CD4-positive, CD25-positive, alpha-beta regulatory T cell (primary cell): Measurements from ENCODE around the gene MAD2L1BP. TPM values are rescaled to one million over a fixed set of nuclear protein-coding genes. Genes with fewer than 3 reads are reported as not detected.
A peak's percentile ranks its signal among the peaks of the same experiment; 100 is the strongest.
"Not testable (repeated sequence)": the region's sequence is repeated elsewhere in the genome, so short reads cannot be mapped to it uniquely, and the experiment has no call there.

ENCODE experiments used
- ATAC-seq, 2 donors: fragments of 150-1000 bp; cut with Tn5 transposase; one replicate each; pipeline ENCODE4 v1.10.0; 2021; ENCODE audit warnings: low read depth in 2 of 2, moderate number of reproducible peaks in 2 of 2, moderate library complexity in 1 of 2
- DNase-seq, 3 donors: peaks; one replicate each; pipeline versions ENCODE4 v3.0.0 to v3.0.0-alpha.2; 2012 to 2022; ENCODE audit warnings: mixed read lengths in 1 of 3
- H3K27ac ChIP-seq: one replicate; pipeline ENCODE4 v1.7.0; 2013; ENCODE audit warnings: mild to moderate bottlenecking, low read length; ENCODE audit not compliant: insufficient read depth, poor library complexity, severe bottlenecking
- H3K27me3 ChIP-seq: one replicate; pipeline ENCODE4 v1.7.0; 2013; ENCODE audit warnings: low read length; ENCODE audit not compliant: control insufficient read depth, insufficient read depth
- H3K36me3 ChIP-seq: one replicate; pipeline ENCODE4 v1.7.0; 2013; ENCODE audit warnings: mild to moderate bottlenecking, low read length, moderate library complexity; ENCODE audit not compliant: control insufficient read depth, insufficient read depth
- H3K4me1 ChIP-seq: 2 replicates; pipeline ENCODE4 v1.7.0; 2013; ENCODE audit warnings: mild to moderate bottlenecking, low read length; ENCODE audit not compliant: insufficient read depth, control insufficient read depth, poor library complexity, severe bottlenecking
- H3K4me3 ChIP-seq: one replicate; pipeline ENCODE4 v1.7.0; 2013; ENCODE audit warnings: low read depth, mild to moderate bottlenecking, low read length, moderate library complexity
- H3K9me3 ChIP-seq, 2 experiments: 1 replicate in 1 of 2; 2 replicates in 1 of 2; pipeline ENCODE4 v1.7.0; 2013; ENCODE audit warnings: low read length in 2 of 2, mild to moderate bottlenecking in 1 of 2, moderate library complexity in 1 of 2; ENCODE audit not compliant: control insufficient read depth in 2 of 2
- H3K27ac Mint-ChIP-seq, 3 donors: one replicate each; pipeline ENCODE4 v1.8.0; 2020 to 2022; ENCODE audit warnings: mild to moderate bottlenecking in 3 of 3, mixed read lengths in 3 of 3, moderate library complexity in 2 of 3
- H3K27me3 Mint-ChIP-seq: one replicate; pipeline ENCODE4 v1.8.0; 2022; ENCODE audit warnings: mild to moderate bottlenecking, mixed read lengths
- H3K36me3 Mint-ChIP-seq: one replicate; pipeline ENCODE4 v1.8.0; 2020; ENCODE audit warnings: mixed read lengths
- H3K4me1 Mint-ChIP-seq, 4 donors: one replicate each; pipeline ENCODE4 v1.8.0; 2020 to 2022; ENCODE audit warnings: mixed read lengths in 4 of 4, mild to moderate bottlenecking in 1 of 4
- H3K4me3 Mint-ChIP-seq, 4 donors: one replicate each; pipeline ENCODE4 v1.8.0; 2020 to 2022; ENCODE audit warnings: mild to moderate bottlenecking in 4 of 4, mixed read lengths in 4 of 4, moderate library complexity in 3 of 4
- H3K9me3 Mint-ChIP-seq, 7 donors: one replicate each; pipeline ENCODE4 v1.8.0; 2020 to 2022; ENCODE audit warnings: mixed read lengths in 7 of 7, mild to moderate bottlenecking in 3 of 7, moderate library complexity in 2 of 7
- polyA plus RNA-seq, 4 donors: library from polyadenylated mRNA; unstranded; fragments of 300-500 nt; fragmentation: Illumina TruSeq; gene quantifications; one replicate each; pipeline ENCODE4 v1.2.3, GENCODE V29; 2021
- total RNA-seq: library from RNA; stranded (reverse); gene quantifications from one replicate; pipeline ENCODE4 v1.2.3, GENCODE V29; 2022

The MAD2L1BP gene
- total and polyA plus RNA-seq, 5 donors from 2014 or later: 24.8 to 38.6 (median 29.7) TPM

GRCh38 chr6:43639984-43640800 lies 4.6 kb downstream of the MAD2L1BP start:
- peaks cover 47% of the 10 kb centered on the region for H3K4me1 ChIP-seq
- Mint-ChIP-seq H3K27me3 (no peaks in the 10 kb centered on the region), H3K4me1 (peaks cover 17 to 72% (median 41%) of the 10 kb centered on the region in 4 donors), H3K4me3 (peak overlapping the region in 3 of 4 donors; percentile 22 to 81 (median 35)), H3K9me3 (no peaks in the 10 kb centered on the region), H3K27ac (peak overlapping the region in 1 of 3 donors; percentile 26), H3K36me3 (peaks cover 26% of the 10 kb centered on the region)
- no peaks in the 10 kb centered on the region for H3K9me3 ChIP-seq
- DNase-seq (no peak), ATAC-seq (no peak)
- no peaks in the 10 kb centered on the region for H3K27me3 ChIP-seq
- H3K4me3 ChIP-seq: no peak overlapping the region
- peaks cover 36% of the 10 kb centered on the region for H3K36me3 ChIP-seq
- H3K27ac ChIP-seq: no peak overlapping the region

DNA sequence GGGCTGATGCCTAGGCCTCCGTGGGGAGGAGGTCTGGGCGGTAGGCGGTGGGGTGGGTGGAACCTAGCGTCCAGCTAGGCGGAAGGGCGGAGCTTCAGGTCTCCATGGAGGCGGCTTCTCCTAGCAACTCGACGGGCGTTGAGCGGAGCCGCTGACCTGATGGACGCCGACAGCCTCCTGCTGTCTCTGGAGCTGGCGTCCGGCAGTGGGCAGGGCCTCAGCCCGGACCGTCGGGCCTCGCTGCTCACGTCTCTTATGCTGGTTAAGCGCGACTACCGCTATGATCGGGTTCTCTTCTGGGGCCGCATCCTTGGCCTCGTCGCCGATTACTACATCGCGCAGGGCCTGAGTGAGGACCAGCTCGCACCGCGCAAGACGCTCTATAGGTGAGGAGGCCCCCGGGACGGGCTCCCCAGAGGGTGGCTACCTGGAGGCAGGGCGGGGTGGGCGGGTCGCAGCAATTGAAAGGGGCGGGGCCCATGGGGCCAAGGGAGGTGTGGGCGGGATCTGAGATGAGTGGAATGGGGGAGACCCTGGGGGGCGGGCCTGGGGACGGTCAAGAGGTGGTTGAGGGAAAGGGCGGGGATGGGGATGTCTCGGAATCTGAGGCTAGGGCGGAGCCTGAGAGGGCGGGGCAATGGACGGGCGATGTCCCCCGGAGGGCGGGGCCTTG lies 9.4 kb downstream of the MAD2L1BP start, which contains the start of gene RSPH9:
TSS of gene RSPH9 (plus strand) at position 97 of the 673 bp plus-strand sequence. CDS start at position 160, 63 bp downstream.
- Histone ChIP-seq H3K4me3 (peak within 1 kb of the TSS; percentile 51), H3K4me1 (peaks cover 11% of the 10 kb centered on the region), H3K27me3 (no peaks in the 10 kb centered on the region), H3K9me3 (no peaks in the 10 kb centered on the region), H3K27ac (peak within 1 kb of the TSS; percentile 23), H3K36me3 (peaks cover 23% of the 10 kb centered on the region)
- Mint-ChIP-seq H3K27ac (peak within 1 kb of the TSS in 2 of 3 donors; percentile 48 to 76), H3K27me3 (no peaks in the 10 kb centered on the region), H3K36me3 (peaks cover 18% of the 10 kb centered on the region), H3K4me3 (peak within 1 kb of the TSS; percentile 80 to 96 (median 84)), H3K4me1 (peaks cover 10 to 30% (median 21%) of the 10 kb centered on the region in 4 donors), H3K9me3 (no peaks in the 10 kb centered on the region)
- ATAC-seq: peak; percentile 75 to 80
- peak; percentile 45 to 71 (median 61) for DNase-seq

GRCh38 chr6:43645613-43645964 lies 9.9 kb downstream of the MAD2L1BP start:
- ATAC-seq (no peak), DNase-seq (no peak)
- H3K4me3 Mint-ChIP-seq: peak overlapping the region; percentile 80 to 96 (median 84)
- no peaks in the 10 kb centered on the region for H3K9me3 Mint-ChIP-seq
- Histone ChIP-seq H3K9me3 (no peaks in the 10 kb centered on the region), H3K27ac (peak overlapping the region; percentile 23), H3K4me1 (peaks cover 11% of the 10 kb centered on the region), H3K27me3 (no peaks in the 10 kb centered on the region), H3K4me3 (peak overlapping the region; percentile 51), H3K36me3 (peaks cover 18% of the 10 kb centered on the region)
- H3K36me3 Mint-ChIP-seq: peaks cover 13% of the 10 kb centered on the region
- no peaks in the 10 kb centered on the region for H3K27me3 Mint-ChIP-seq
- H3K27ac Mint-ChIP-seq: peak overlapping the region in 1 of 3 donors; percentile 76
- peaks cover 10 to 25% (median 19%) of the 10 kb centered on the region in 4 donors for H3K4me1 Mint-ChIP-seq

- ATAC-seq (no peak), DNase-seq (no peak)
- Histone ChIP-seq H3K9me3 (no peaks in the 10 kb centered on the region), H3K4me3 (no peak overlapping the region), H3K4me1 (peaks cover 11% of the 10 kb centered on the region), H3K36me3 (peaks cover under 1% of the 10 kb centered on the region), H3K27me3 (no peaks in the 10 kb centered on the region), H3K27ac (no peak overlapping the region)
- H3K4me3 Mint-ChIP-seq: no peak overlapping the region
- peak overlapping the region in 1 of 3 donors; percentile 55 for H3K27ac Mint-ChIP-seq
- peaks cover 6% of the 10 kb centered on the region for H3K36me3 Mint-ChIP-seq
- H3K4me1 Mint-ChIP-seq: peaks cover 10 to 19% (median 14%) of the 10 kb centered on the region in 4 donors
- no peaks in the 10 kb centered on the region for H3K9me3 Mint-ChIP-seq
- H3K27me3 Mint-ChIP-seq: no peaks in the 10 kb centered on the region
Measured at GRCh38 chr6:43647613-43648012, 12.0 kb downstream of the MAD2L1BP start.

- H3K36me3 Mint-ChIP-seq: peaks cover 4% of the 10 kb centered on the region
- ATAC-seq (no peak), DNase-seq (no peak)
- H3K4me3 Mint-ChIP-seq: no peak overlapping the region
- H3K27ac Mint-ChIP-seq: peak overlapping the region in 1 of 3 donors; percentile 68
- no peak overlapping the region for H3K4me3 ChIP-seq
- H3K27me3 ChIP-seq: no peaks in the 10 kb centered on the region
- H3K4me1 Mint-ChIP-seq: peaks cover 6 to 17% (median 11%) of the 10 kb centered on the region in 4 donors
- H3K9me3 ChIP-seq: no peaks in the 10 kb centered on the region
- no peaks in the 10 kb centered on the region for H3K36me3 ChIP-seq
- no peaks in the 10 kb centered on the region for H3K9me3 Mint-ChIP-seq
- H3K27ac ChIP-seq: no peak overlapping the region
- no peaks in the 10 kb centered on the region for H3K27me3 Mint-ChIP-seq
- H3K4me1 ChIP-seq: peaks cover 11% of the 10 kb centered on the region
Measured at GRCh38 chr6:43648248-43648647, 12.6 kb downstream of the MAD2L1BP start.

DNA sequence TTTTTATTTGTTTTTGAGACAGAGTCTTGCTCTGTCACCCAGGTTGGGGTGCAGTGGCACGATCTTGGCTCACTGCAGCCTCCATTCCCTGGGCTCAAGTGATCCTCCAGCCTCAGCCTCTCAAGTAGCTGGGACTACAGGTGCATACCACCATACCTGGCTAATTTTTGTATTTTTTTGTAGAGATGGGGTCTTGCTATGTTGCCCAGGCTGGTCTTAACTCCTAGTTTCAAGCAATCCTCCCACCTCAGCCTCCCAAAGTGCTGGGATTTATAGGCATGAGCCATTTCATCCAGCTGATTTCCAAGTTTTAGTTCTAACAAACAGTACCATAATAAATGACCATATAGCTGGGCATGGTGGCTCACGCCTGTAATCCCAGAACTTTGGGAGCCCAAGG lies 17.2 kb downstream of the MAD2L1BP start:
- ATAC-seq, H3K27ac Mint-ChIP-seq, H3K36me3 Mint-ChIP-seq, H3K9me3 Mint-ChIP-seq, H3K4me1 ChIP-seq, H3K4me3 ChIP-seq, DNase-seq, H3K27ac ChIP-seq, H3K9me3 ChIP-seq, H3K27me3 ChIP-seq, H3K4me1 Mint-ChIP-seq, H3K27me3 Mint-ChIP-seq, H3K36me3 ChIP-seq, H3K4me3 Mint-ChIP-seq: not testable (repeated sequence)

- no peak overlapping the region for H3K27ac ChIP-seq
- H3K4me3 ChIP-seq: no peak overlapping the region
- no peaks in the 10 kb centered on the region for H3K27me3 ChIP-seq
- H3K36me3 ChIP-seq: no peaks in the 10 kb centered on the region
- H3K9me3 Mint-ChIP-seq: peaks cover 0 to 2% (median 0%) of the 10 kb centered on the region in 7 donors
- no peaks in the 10 kb centered on the region for H3K4me1 Mint-ChIP-seq
- DNase-seq (no peak), ATAC-seq (no peak)
- no peak overlapping the region for H3K27ac Mint-ChIP-seq
- H3K9me3 ChIP-seq: no peaks in the 10 kb centered on the region
- no peaks in the 10 kb centered on the region for H3K4me1 ChIP-seq
- no peaks in the 10 kb centered on the region for H3K36me3 Mint-ChIP-seq
- no peak overlapping the region for H3K4me3 Mint-ChIP-seq
- H3K27me3 Mint-ChIP-seq: peaks cover 10% of the 10 kb centered on the region
Measured at GRCh38 chr6:43657221-43657802, 21.7 kb downstream of the MAD2L1BP start.
